ENCODE measurements around the gene DNAJC4.

GRCh38 chr11:64246871-64247728 is 16.8 kb downstream of the DNAJC4 start, which contains the start of gene PPP1R14B:
- TF ChIP-seq HOXB5 (CRISPR knock-in tag; IDR thresholded peaks at IDR 0.05): no peak
- TF ChIP-seq POLR2A (IDR thresholded peaks at IDR 0.05; ENCODE audit: low read length): peak; percentile 14; the same call in 1 of the 2 replicates
- TF ChIP-seq, protein P1, sequence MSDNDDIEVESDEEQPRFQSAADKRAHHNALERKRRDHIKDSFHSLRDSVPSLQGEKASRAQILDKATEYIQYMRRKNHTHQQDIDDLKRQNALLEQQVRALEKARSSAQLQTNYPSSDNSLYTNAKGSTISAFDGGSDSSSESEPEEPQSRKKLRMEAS (IDR thresholded peaks at IDR 0.05): peak; percentile 91
- TF ChIP-seq, protein P2, sequence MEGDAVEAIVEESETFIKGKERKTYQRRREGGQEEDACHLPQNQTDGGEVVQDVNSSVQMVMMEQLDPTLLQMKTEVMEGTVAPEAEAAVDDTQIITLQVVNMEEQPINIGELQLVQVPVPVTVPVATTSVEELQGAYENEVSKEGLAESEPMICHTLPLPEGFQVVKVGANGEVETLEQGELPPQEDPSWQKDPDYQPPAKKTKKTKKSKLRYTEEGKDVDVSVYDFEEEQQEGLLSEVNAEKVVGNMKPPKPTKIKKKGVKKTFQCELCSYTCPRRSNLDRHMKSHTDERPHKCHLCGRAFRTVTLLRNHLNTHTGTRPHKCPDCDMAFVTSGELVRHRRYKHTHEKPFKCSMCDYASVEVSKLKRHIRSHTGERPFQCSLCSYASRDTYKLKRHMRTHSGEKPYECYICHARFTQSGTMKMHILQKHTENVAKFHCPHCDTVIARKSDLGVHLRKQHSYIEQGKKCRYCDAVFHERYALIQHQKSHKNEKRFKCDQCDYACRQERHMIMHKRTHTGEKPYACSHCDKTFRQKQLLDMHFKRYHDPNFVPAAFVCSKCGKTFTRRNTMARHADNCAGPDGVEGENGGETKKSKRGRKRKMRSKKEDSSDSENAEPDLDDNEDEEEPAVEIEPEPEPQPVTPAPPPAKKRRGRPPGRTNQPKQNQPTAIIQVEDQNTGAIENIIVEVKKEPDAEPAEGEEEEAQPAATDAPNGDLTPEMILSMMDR (IDR thresholded peaks at IDR 0.05): no peak
- no peak for TF ChIP-seq KDM5A (IDR thresholded peaks at IDR 0.05)
- TF ChIP-seq PHF8 (IDR thresholded peaks at IDR 0.05; ENCODE audit: borderline replicate concordance, low read depth): no peak
- no peak for TF ChIP-seq ZC3H11A (IDR thresholded peaks at IDR 0.05)
- TF ChIP-seq POLR2AphosphoS2 (conservative IDR thresholded peaks at IDR 0.05; ENCODE audit: low read length): peak; percentile 75; the same call in 1 of the 2 replicates
- TF ChIP-seq CEBPB (IDR thresholded peaks at IDR 0.05): no peak
- no peak for TF ChIP-seq ZSCAN20 (CRISPR knock-in tag; IDR thresholded peaks at IDR 0.05)
- no peak for TF ChIP-seq BHLHE40 (IDR thresholded peaks at IDR 0.05; ENCODE audit: low read depth, low read length)
- TF ChIP-seq CHD2 (IDR thresholded peaks at IDR 0.05; ENCODE audit: low read length, partially characterized antibody): peak; percentile 49
- TF ChIP-seq RFX5 (IDR thresholded peaks at IDR 0.05): no peak
- TF ChIP-seq, protein P3, sequence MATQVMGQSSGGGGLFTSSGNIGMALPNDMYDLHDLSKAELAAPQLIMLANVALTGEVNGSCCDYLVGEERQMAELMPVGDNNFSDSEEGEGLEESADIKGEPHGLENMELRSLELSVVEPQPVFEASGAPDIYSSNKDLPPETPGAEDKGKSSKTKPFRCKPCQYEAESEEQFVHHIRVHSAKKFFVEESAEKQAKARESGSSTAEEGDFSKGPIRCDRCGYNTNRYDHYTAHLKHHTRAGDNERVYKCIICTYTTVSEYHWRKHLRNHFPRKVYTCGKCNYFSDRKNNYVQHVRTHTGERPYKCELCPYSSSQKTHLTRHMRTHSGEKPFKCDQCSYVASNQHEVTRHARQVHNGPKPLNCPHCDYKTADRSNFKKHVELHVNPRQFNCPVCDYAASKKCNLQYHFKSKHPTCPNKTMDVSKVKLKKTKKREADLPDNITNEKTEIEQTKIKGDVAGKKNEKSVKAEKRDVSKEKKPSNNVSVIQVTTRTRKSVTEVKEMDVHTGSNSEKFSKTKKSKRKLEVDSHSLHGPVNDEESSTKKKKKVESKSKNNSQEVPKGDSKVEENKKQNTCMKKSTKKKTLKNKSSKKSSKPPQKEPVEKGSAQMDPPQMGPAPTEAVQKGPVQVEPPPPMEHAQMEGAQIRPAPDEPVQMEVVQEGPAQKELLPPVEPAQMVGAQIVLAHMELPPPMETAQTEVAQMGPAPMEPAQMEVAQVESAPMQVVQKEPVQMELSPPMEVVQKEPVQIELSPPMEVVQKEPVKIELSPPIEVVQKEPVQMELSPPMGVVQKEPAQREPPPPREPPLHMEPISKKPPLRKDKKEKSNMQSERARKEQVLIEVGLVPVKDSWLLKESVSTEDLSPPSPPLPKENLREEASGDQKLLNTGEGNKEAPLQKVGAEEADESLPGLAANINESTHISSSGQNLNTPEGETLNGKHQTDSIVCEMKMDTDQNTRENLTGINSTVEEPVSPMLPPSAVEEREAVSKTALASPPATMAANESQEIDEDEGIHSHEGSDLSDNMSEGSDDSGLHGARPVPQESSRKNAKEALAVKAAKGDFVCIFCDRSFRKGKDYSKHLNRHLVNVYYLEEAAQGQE (IDR thresholded peaks at IDR 0.05): no peak

Measured in A549 (cell line).